H1 (cell line): ENCODE measurements around the gene KATNAL2. TPM values are rescaled to one million over a fixed set of nuclear protein-coding genes. Genes with fewer than 3 reads are reported as not detected.

ENCODE experiments used
- KDM4A ChIP-seq: IDR thresholded peaks from one replicate; pipeline ENCODE4 v1.7.1; 2012; ENCODE audit warnings: low read depth, mild to moderate bottlenecking, moderate library complexity, low read length, inconsistent platforms; ENCODE audit not compliant: severe bottlenecking
- KDM5A ChIP-seq: fragments of 200-600 bp; IDR thresholded peaks from 2 replicates; pipeline ENCODE4 v1.7.1; 2012; ENCODE audit warnings: mild to moderate bottlenecking, low read length, inconsistent platforms, mixed read lengths
- RBBP5 ChIP-seq: IDR thresholded peaks from 2 replicates; pipeline ENCODE4 v1.7.1; 2012; ENCODE audit warnings: low read depth, mild to moderate bottlenecking, inconsistent platforms, low read length, moderate library complexity, borderline replicate concordance
- SAP30 ChIP-seq: fragments of 300-600 bp; sonication (generic); IDR thresholded peaks from 2 replicates; pipeline ENCODE4 v1.7.1; 2012; ENCODE audit warnings: low read length, moderate library complexity, mild to moderate bottlenecking, inconsistent platforms; ENCODE audit not compliant: insufficient read depth, insufficient replicate concordance
- TBP ChIP-seq: IDR thresholded peaks from 2 replicates; pipeline ENCODE4 v1.6.1; 2011; ENCODE audit warnings: low read depth, low read length, improper control_type of control experiment
- polyA plus RNA-seq, 7 experiments: library from polyadenylated mRNA; depleted of rRNA in 3 of 7; stranded (reverse) in 5 of 7; unstranded in 2 of 7; fragments of >200 nt in 5 of 7; fragments of 200-250 nt in 2 of 7; gene quantifications; 1 replicate in 5 of 7; 2 replicates in 1 of 7; 4 replicates in 1 of 7; pipeline versions ENCODE4 v1.2.1 to v1.2.3, GENCODE V29; 2011 to 2013; ENCODE audit warnings: missing spikeins in 2 of 7, mixed read lengths in 2 of 7
- total RNA-seq: library from RNA; stranded (reverse); fragmentation: NEBNext Ultra II Directional; extraction: Animal tissue kit (Norgen Biotek cat#: 25700); gene quantifications from 2 replicates; pipeline ENCODE4 v1.2.1, GENCODE V29; 2021

KATNAL2 gene
- total and polyA plus RNA-seq, 2 of the 8 experiments (the other 6 are each of a cell fraction or from before 2014, with no cell fraction given), result 10.0 to 15.2 TPM

GRCh38 chr18:46920653-46921052 is 3.3 kb downstream of the KATNAL2 start (continued):
- no peak for TF ChIP-seq KDM5A
- TF ChIP-seq KDM4A, result no peak
- TF ChIP-seq TBP, result no peak
- no peak for TF ChIP-seq RBBP5
- no peak for TF ChIP-seq SAP30
- TF ChIP-seq, all 59 proteins: peak for 0
